K562 (cell line): Measurements from ENCODE around the gene TALDO1. TPM values are rescaled to one million over a fixed set of nuclear protein-coding genes. Genes with fewer than 3 reads are reported as not detected.

ENCODE experiments used
- ATF4 ChIP-seq: fragments of 450-650 bp; formaldehyde crosslinking; IDR thresholded peaks from 2 replicates; pipeline ENCODE4 v1.4.0; 2022; ENCODE audit warnings: mild to moderate bottlenecking, moderate library complexity
- CTCF ChIP-seq, 3 experiments: IDR thresholded peaks in 2 of 3; conservative IDR thresholded peaks in 1 of 3; 2 replicates each; pipeline ENCODE4 v1.5.1; 2011 to 2012; ENCODE audit warnings: low read length in 3 of 3, mild to moderate bottlenecking in 3 of 3, control low read depth in 2 of 3, improper control_type of control experiment in 1 of 3, inconsistent platforms in 1 of 3, low read depth in 1 of 3, mixed read lengths in 1 of 3, moderate library complexity in 1 of 3; ENCODE audit not compliant: insufficient read depth in 2 of 3
- FIP1L1 ChIP-seq: fragments of 200-400 bp; formaldehyde crosslinking; IDR thresholded peaks from 2 replicates; pipeline ENCODE4 v1.6.1; 2018; ENCODE audit warnings: mild to moderate bottlenecking, low read depth, low read length; ENCODE audit not compliant: poor library complexity, severe bottlenecking
- FOXO4 ChIP-seq: fragments of 450-650 bp; formaldehyde crosslinking; IDR thresholded peaks from 2 replicates; pipeline ENCODE4 v1.4.0; 2020; ENCODE audit warnings: mild to moderate bottlenecking, moderate library complexity
- GABPB2 ChIP-seq: fragments of 250-450 bp; sonication (Bioruptor Pico); conservative IDR thresholded peaks from 2 replicates; pipeline ENCODE4 v1.5.1; 2021; ENCODE audit warnings: mild to moderate bottlenecking
- ILF3 ChIP-seq: fragments of 450-650 bp; IDR thresholded peaks from 2 replicates; pipeline ENCODE4 v1.6.1; 2018; ENCODE audit warnings: antibody characterized with exemption, mild to moderate bottlenecking, moderate library complexity, borderline replicate concordance
- KHSRP ChIP-seq: fragments of 450-650 bp; IDR thresholded peaks from 2 replicates; pipeline ENCODE4 v1.6.1; 2017
- MYNN ChIP-seq, 2 experiments: sonication (generic); formaldehyde crosslinking in 1 of 2; IDR thresholded peaks; 2 replicates each; pipeline versions ENCODE4 v1.5.0 to v1.6.1; 2016 to 2020; ENCODE audit warnings: antibody characterized with exemption in 1 of 2, missing genetic modification reagents in 1 of 2
- PML ChIP-seq: IDR thresholded peaks from 2 replicates; pipeline ENCODE4 v1.6.1; 2012; ENCODE audit warnings: low read length, inconsistent platforms
- POLR2AphosphoS2 ChIP-seq: IDR thresholded peaks from 2 replicates; pipeline ENCODE4 v1.6.1; 2012; ENCODE audit warnings: low read length, improper control_type of control experiment
- POLR2B ChIP-seq: fragments of 450-650 bp; IDR thresholded peaks from 2 replicates; pipeline ENCODE4 v1.6.1; 2018; ENCODE audit warnings: low read depth; ENCODE audit not compliant: partially characterized antibody
- RBM22 ChIP-seq: fragments of 200-400 bp; formaldehyde crosslinking; IDR thresholded peaks from 2 replicates; pipeline ENCODE4 v1.6.1; 2018; ENCODE audit warnings: low read length, low read depth; ENCODE audit not compliant: poor library complexity, severe bottlenecking
- ZBTB1 ChIP-seq: sonication (generic); formaldehyde crosslinking; IDR thresholded peaks from 2 replicates; pipeline ENCODE4 v1.8.1; 2023; ENCODE audit warnings: missing genetic modification reagents, low read depth, mild to moderate bottlenecking, borderline replicate concordance
- ZFP30 ChIP-seq: fragments of 250-450 bp; sonication (Bioruptor Pico); IDR thresholded peaks from 2 replicates; pipeline ENCODE4 v1.8.0; 2022; ENCODE audit warnings: moderate library complexity, mild to moderate bottlenecking, inconsistent platforms, borderline replicate concordance
- ZNF253 ChIP-seq: fragments of 250-450 bp; sonication (Bioruptor Pico); conservative IDR thresholded peaks from 2 replicates; pipeline ENCODE4 v1.6.1; 2021; ENCODE audit warnings: mild to moderate bottlenecking
- ZNF551 ChIP-seq: fragments of 250-450 bp; sonication (Bioruptor Pico); IDR thresholded peaks from 2 replicates; pipeline ENCODE4 v1.5.0; 2021; ENCODE audit warnings: mild to moderate bottlenecking, moderate library complexity
- ZNF586 ChIP-seq: fragments of 450-650 bp; formaldehyde crosslinking; conservative IDR thresholded peaks from 2 replicates; pipeline ENCODE4 v1.4.0; 2020; ENCODE audit warnings: mild to moderate bottlenecking, moderate library complexity
- ZNF717 ChIP-seq: fragments of 250-450 bp; sonication (Bioruptor Pico); IDR thresholded peaks from 2 replicates; pipeline ENCODE4 v1.5.0; 2021
- ZNF740 ChIP-seq, 3 experiments: fragments of 200-800 bp in 1 of 3; sonication (Bioruptor generic) in 1 of 3; sonication (generic) in 1 of 3; formaldehyde crosslinking in 1 of 3; IDR thresholded peaks; 2 replicates each; pipeline versions ENCODE4 v1.6.1 to v1.8.0; 2016 to 2022; ENCODE audit warnings: mild to moderate bottlenecking in 2 of 3, missing compliant biosample characterization in 2 of 3, missing genetic modification characterization in 2 of 3, missing genetic modification reagents in 1 of 3
- ZNF764 ChIP-seq: fragments of 250-450 bp; sonication (Bioruptor Pico); IDR thresholded peaks from 2 replicates; pipeline ENCODE4 v1.4.0; 2020; ENCODE audit warnings: low read depth, mild to moderate bottlenecking, moderate library complexity
- ZNF77 ChIP-seq: fragments of 250-450 bp; sonication (Bioruptor Pico); IDR thresholded peaks from 2 replicates; pipeline ENCODE4 v1.5.0; 2020
- polyA plus RNA-seq, 8 experiments: library from polyadenylated mRNA; depleted of rRNA in 4 of 8; stranded (reverse) in 5 of 8; unstranded in 3 of 8; fragments of >200 nt; fragmentation: Nextera tagmentation in 2 of 8; fragmentation: Illumina TruSeq in 1 of 8; extraction: Ambion mirVana in 2 of 8; extraction: Trizol in 1 of 8; gene quantifications; 2 replicates each; pipeline versions ENCODE4 v1.2.1 to v1.2.3, GENCODE V29; 2011 to 2014; ENCODE audit warnings: inconsistent platforms in 1 of 8, missing spikeins in 1 of 8
- total RNA-seq, 7 experiments: library from RNA; depleted of rRNA in 6 of 7; stranded (reverse); fragments of >200 nt in 6 of 7; fragmentation: Illumina TruSeq in 2 of 7; extraction: Trizol in 2 of 7; gene quantifications; 2 replicates each; pipeline versions ENCODE4 v1.2.1 to v1.2.3, GENCODE V29; 2011 to 2021; ENCODE audit warnings: low replicate concordance in 1 of 7

The TALDO1 gene
- total and polyA plus RNA-seq, 9 of the 15 experiments (the other 6 are each of a cell fraction or from before 2014, with no cell fraction given) = 260 to 541 (median 441) TPM

- TF ChIP-seq FOXO4 (CRISPR knock-in tag) = peak; percentile 53; the same call in 1 of the 2 replicates
- no peak for TF ChIP-seq ZFP30 (CRISPR knock-in tag)
- TF ChIP-seq POLR2B = peak; percentile 81
- TF ChIP-seq ZNF586 (CRISPR knock-in tag) = peak; percentile 28; the same call in 1 of the 2 replicates
- TF ChIP-seq FIP1L1 = peak; percentile 26
- TF ChIP-seq ZNF77 (CRISPR knock-in tag) = 0 out of 2 replicates have a peak, but pooled peaks have one; percentile 36
- TF ChIP-seq ZNF253 (CRISPR knock-in tag) = 0 out of 2 replicates have a peak, but pooled peaks have one; percentile 53
- peak; percentile 52; the same call in 1 of the 2 replicates for TF ChIP-seq ZNF740 (CRISPR knock-in tag; IDR thresholded peaks at IDR 0.05)
- no peak for TF ChIP-seq ZNF740 (tag; IDR thresholded peaks at IDR 0.05)
- peak; percentile 16; the same call in 1 of the 2 replicates for TF ChIP-seq ATF4
- TF ChIP-seq GABPB2 (CRISPR knock-in tag) = peak; percentile 88
- TF ChIP-seq CTCF (IDR thresholded peaks at IDR 0.05 in 2 of 3, conservative IDR thresholded peaks at IDR 0.05 in 1 of 3; ENCODE audit: insufficient read depth in 2 of 3, low read depth in 1 of 3, low read length in 3 of 3) = peak; percentile 54 to 62 (median 55)
- no peak for TF ChIP-seq ZBTB1 (CRISPR knock-in tag)
- TF ChIP-seq ILF3 = peak; percentile 80; the same call in 1 of the 2 replicates
- TF ChIP-seq MYNN (IDR thresholded peaks at IDR 0.05) = peak; percentile 90
- TF ChIP-seq MYNN (CRISPR knock-in tag; IDR thresholded peaks at IDR 0.05) = no peak
- no peak; the same call in 1 of the 2 replicates for TF ChIP-seq ZNF717 (CRISPR knock-in tag)
- TF ChIP-seq POLR2AphosphoS2 = peak; percentile 95
- no peak for TF ChIP-seq KHSRP
- TF ChIP-seq ZNF764 (CRISPR knock-in tag) = peak; percentile 16; the same call in 1 of the 2 replicates
- peak; percentile 57; the same call in 1 of the 2 replicates for TF ChIP-seq ZNF551 (CRISPR knock-in tag)
- TF ChIP-seq RBM22 = peak; percentile 92
- 0 out of 2 replicates have a peak, but pooled peaks have one; percentile 38 for TF ChIP-seq PML
Measured at GRCh38 chr11:765025-765801, 17.9 kb downstream of the TALDO1 start (continued).
